ENCODE data around the gene SRPK3.
"Not testable (repeated sequence)": the region's sequence is repeated elsewhere in the genome, so short reads cannot be mapped to it uniquely, and the experiment has no call there.

SRPK3 gene

DNA sequence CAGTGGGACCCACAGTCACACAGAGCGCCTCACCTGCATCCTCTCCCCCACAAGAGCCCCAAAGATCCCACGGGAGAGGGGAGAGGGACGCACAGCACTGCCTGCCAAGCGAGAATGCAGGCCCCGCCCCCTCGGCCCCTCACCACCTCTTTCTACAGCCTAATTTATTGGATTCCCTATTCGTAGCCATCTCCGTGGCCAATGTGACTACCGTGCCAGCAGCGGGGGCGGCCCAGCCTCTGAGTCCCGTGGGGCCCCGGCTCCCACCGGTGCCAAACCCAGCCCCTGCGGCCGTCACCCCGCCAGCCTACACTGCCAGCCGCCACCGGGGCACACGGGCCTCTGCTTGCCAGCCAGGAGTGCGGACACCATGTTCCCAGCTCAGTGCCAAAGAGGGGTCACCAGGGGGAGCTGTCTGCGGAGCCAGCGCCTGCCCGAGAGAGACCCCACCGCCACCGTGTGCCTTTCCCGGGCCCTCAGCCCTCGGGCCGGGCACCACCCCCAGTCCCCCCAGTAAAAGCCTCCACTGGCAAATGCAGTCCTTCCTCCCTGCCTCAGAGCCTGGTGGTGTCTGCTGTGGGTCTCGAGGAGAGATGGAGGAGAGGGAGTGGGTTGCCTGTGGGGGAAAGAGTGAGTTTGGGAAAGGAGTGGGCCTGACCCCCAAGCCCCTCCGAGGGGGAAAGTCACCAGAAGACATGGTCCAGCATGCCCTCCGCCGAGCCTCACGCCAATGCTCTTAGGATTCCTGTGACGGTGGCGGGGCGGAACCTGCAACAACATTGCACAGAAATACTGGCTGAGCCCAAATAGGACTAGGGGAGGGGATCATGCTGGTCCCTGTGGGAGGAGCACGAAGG, 36.4 kb upstream of the SRPK3 start:
- Histone ChIP-seq H4K20me1 (ENCODE audit: insufficient read depth, low read length) (no peaks in the 10 kb centered on the region), H3K9me2 (ENCODE audit: low read depth, low read length) (no peaks in the 10 kb centered on the region), H3K4me2 (ENCODE audit: low read length) (no peak overlapping the region), H3K36me3 (ENCODE audit: insufficient read depth, low read length) (no peaks in the 10 kb centered on the region), H3K27ac (ENCODE audit: low read depth, low read length, poor library complexity, severe bottlenecking) (no peak overlapping the region), H3F3A (ENCODE audit: insufficient read depth, low read length) (no peaks in the 10 kb centered on the region), H3K4me3 (ENCODE audit: low read depth, low read length, poor library complexity, severe bottlenecking) (no peak overlapping the region), H3K79me2 (ENCODE audit: insufficient read depth, low read length) (no peaks in the 10 kb centered on the region), H3K4me1 (ENCODE audit: insufficient read depth, low read length, severe bottlenecking) (no peaks in the 10 kb centered on the region), H3K9me3 (ENCODE audit: low read length) (no peaks in the 10 kb centered on the region), H3K9ac (ENCODE audit: low read length) (no peak overlapping the region), H3K27me3 (ENCODE audit: insufficient read depth, low read length) (no peaks in the 10 kb centered on the region), H2AFZ (ENCODE audit: low read length) (no peak overlapping the region)
- no peak for TF ChIP-seq EZH2 (IDR thresholded peaks at IDR 0.05; ENCODE audit: borderline replicate concordance, low read length)
- TF ChIP-seq, protein P1, sequence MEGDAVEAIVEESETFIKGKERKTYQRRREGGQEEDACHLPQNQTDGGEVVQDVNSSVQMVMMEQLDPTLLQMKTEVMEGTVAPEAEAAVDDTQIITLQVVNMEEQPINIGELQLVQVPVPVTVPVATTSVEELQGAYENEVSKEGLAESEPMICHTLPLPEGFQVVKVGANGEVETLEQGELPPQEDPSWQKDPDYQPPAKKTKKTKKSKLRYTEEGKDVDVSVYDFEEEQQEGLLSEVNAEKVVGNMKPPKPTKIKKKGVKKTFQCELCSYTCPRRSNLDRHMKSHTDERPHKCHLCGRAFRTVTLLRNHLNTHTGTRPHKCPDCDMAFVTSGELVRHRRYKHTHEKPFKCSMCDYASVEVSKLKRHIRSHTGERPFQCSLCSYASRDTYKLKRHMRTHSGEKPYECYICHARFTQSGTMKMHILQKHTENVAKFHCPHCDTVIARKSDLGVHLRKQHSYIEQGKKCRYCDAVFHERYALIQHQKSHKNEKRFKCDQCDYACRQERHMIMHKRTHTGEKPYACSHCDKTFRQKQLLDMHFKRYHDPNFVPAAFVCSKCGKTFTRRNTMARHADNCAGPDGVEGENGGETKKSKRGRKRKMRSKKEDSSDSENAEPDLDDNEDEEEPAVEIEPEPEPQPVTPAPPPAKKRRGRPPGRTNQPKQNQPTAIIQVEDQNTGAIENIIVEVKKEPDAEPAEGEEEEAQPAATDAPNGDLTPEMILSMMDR (IDR thresholded peaks at IDR 0.05; ENCODE audit: low read length) = no peak

DNA sequence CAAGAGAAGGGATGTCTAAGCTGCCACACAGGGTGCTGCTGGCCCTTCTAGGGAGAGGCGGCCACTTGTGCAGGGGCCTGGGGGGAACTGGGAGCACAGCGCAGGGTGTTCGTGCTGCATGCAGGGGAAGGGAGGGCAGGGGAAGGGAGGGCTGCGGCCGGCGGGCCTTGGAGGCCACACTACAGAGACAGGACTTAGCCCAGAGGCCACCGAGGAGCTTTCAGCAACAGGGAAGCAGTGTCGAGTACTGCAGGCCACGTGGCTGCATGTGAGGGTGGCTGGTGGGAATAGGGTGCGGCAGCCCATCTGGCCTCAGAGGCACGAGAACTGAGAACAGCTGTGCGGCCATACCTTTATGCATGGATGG, 35.8 kb upstream of the SRPK3 start:
- H3K9me2 ChIP-seq (ENCODE audit: low read depth, low read length); H3K79me2 ChIP-seq (ENCODE audit: insufficient read depth, low read length); H3K36me3 ChIP-seq (ENCODE audit: insufficient read depth, low read length); H3K9ac ChIP-seq (ENCODE audit: low read length); H4K20me1 ChIP-seq (ENCODE audit: insufficient read depth, low read length); H3K4me1 ChIP-seq (ENCODE audit: insufficient read depth, low read length, severe bottlenecking); H3K4me2 ChIP-seq (ENCODE audit: low read length); H3K27me3 ChIP-seq (ENCODE audit: insufficient read depth, low read length); H3F3A ChIP-seq (ENCODE audit: insufficient read depth, low read length); H3K4me3 ChIP-seq (ENCODE audit: low read depth, low read length, poor library complexity, severe bottlenecking); H3K27ac ChIP-seq (ENCODE audit: low read depth, low read length, poor library complexity, severe bottlenecking); H2AFZ ChIP-seq (ENCODE audit: low read length); H3K9me3 ChIP-seq (ENCODE audit: low read length): not testable (repeated sequence)

DNA sequence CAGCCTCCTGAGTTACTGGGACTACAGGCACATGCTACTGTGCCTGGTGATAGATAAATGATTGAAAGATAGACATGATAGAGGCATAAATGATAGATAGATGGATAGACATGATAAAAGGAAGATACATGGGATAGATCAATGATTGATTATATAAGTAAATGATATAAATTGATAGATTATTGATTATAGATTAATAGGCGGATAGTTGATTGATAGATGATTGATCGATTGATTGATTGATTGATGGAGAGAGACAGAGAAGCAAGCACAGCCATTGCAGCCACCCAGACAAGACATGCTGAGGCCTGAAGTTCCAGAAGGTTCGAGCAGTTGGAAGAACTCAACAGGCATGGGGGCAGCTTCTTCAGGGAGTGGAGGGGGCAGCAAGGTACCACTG, 34.5 kb upstream of the SRPK3 start:
- H3K36me3 ChIP-seq (ENCODE audit: insufficient read depth, low read length) = no peaks in the 10 kb centered on the region
- no peaks in the 10 kb centered on the region for H3K4me1 ChIP-seq (ENCODE audit: insufficient read depth, low read length, severe bottlenecking)
- no peaks in the 10 kb centered on the region for H3K9me3 ChIP-seq (ENCODE audit: low read length)
- H2AFZ ChIP-seq (ENCODE audit: low read length) = no peak overlapping the region
- H3K79me2 ChIP-seq (ENCODE audit: insufficient read depth, low read length) = no peaks in the 10 kb centered on the region
- H3K4me3 ChIP-seq (ENCODE audit: low read depth, low read length, poor library complexity, severe bottlenecking) = no peak overlapping the region
- no peaks in the 10 kb centered on the region for H3F3A ChIP-seq (ENCODE audit: insufficient read depth, low read length)
- H3K9ac ChIP-seq (ENCODE audit: low read length) = no peak overlapping the region
- no peak overlapping the region for H3K27ac ChIP-seq (ENCODE audit: low read depth, low read length, poor library complexity, severe bottlenecking)
- TF ChIP-seq, protein P1 (IDR thresholded peaks at IDR 0.05; ENCODE audit: low read length) = no peak
- TF ChIP-seq EZH2 (IDR thresholded peaks at IDR 0.05; ENCODE audit: borderline replicate concordance, low read length) = no peak
- no peak overlapping the region for H3K4me2 ChIP-seq (ENCODE audit: low read length)
- H3K27me3 ChIP-seq (ENCODE audit: insufficient read depth, low read length) = no peaks in the 10 kb centered on the region
- H4K20me1 ChIP-seq (ENCODE audit: insufficient read depth, low read length) = no peaks in the 10 kb centered on the region
- H3K9me2 ChIP-seq (ENCODE audit: low read depth, low read length) = no peaks in the 10 kb centered on the region

DNA sequence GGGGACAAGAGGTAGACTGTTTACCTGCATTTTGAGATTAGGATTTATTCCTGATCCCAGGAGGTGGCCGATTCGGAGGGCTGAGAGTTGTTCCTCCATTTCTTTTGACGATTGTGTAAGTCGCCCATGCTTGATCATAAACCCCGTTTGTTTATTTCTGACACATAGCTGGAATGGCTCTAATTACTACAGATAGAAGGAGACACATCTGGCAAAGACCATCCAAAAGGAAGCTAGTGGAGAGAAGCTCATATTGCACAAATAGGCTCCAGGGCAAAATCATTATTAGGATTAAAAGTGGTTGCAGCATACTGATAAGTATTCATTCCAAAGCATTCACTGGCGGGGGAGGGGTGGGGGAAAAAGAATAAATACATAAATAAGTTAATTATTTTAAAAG, 33.9 kb upstream of the SRPK3 start:
- H3K9me3 ChIP-seq (ENCODE audit: low read length); H3K4me3 ChIP-seq (ENCODE audit: low read depth, low read length, poor library complexity, severe bottlenecking); H3K4me1 ChIP-seq (ENCODE audit: insufficient read depth, low read length, severe bottlenecking); H3F3A ChIP-seq (ENCODE audit: insufficient read depth, low read length); H3K36me3 ChIP-seq (ENCODE audit: insufficient read depth, low read length); H3K9ac ChIP-seq (ENCODE audit: low read length); H3K79me2 ChIP-seq (ENCODE audit: insufficient read depth, low read length); H2AFZ ChIP-seq (ENCODE audit: low read length); H4K20me1 ChIP-seq (ENCODE audit: insufficient read depth, low read length); H3K4me2 ChIP-seq (ENCODE audit: low read length); H3K27me3 ChIP-seq (ENCODE audit: insufficient read depth, low read length); H3K27ac ChIP-seq (ENCODE audit: low read depth, low read length, poor library complexity, severe bottlenecking); H3K9me2 ChIP-seq (ENCODE audit: low read depth, low read length): not testable (repeated sequence)

DNA sequence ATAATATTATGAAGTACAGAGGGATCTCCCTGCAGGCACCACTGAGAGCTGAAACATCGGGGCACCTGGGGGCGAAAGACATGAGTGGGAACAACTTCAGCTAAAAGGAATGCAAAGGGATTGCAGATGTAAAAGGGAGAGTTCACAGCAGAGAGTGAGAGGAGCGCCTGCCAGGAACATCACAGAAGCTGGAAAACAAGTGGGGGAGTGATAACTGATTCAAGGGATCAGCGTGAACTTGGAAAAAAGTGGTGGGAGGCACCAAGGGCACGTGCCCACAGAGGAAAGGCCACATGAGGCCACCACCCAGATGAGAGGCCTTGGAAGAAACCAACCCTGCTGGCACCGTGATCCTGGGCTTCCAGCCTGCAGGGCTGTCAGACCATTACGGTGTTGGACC, 31.8 kb upstream of the SRPK3 start:
- not testable (repeated sequence) for H4K20me1 ChIP-seq (ENCODE audit: insufficient read depth, low read length); H3K9me3 ChIP-seq (ENCODE audit: low read length); H3K4me3 ChIP-seq (ENCODE audit: low read depth, low read length, poor library complexity, severe bottlenecking); H3K9me2 ChIP-seq (ENCODE audit: low read depth, low read length); H3K4me2 ChIP-seq (ENCODE audit: low read length); H3K4me1 ChIP-seq (ENCODE audit: insufficient read depth, low read length, severe bottlenecking); H3K27me3 ChIP-seq (ENCODE audit: insufficient read depth, low read length); H3K27ac ChIP-seq (ENCODE audit: low read depth, low read length, poor library complexity, severe bottlenecking); H3F3A ChIP-seq (ENCODE audit: insufficient read depth, low read length); H2AFZ ChIP-seq (ENCODE audit: low read length); H3K36me3 ChIP-seq (ENCODE audit: insufficient read depth, low read length); H3K79me2 ChIP-seq (ENCODE audit: insufficient read depth, low read length); H3K9ac ChIP-seq (ENCODE audit: low read length)
